Psoas muscle (tissue), 8 donors: ENCODE data around the gene IFITM2. TPM values are rescaled to one million over a fixed set of nuclear protein-coding genes. Genes with fewer than 3 reads are reported as not detected.

Experiments used
- ATAC-seq, 4 donors: fragments of 200-7000 bp; cut with Tn5 transposase; one replicate each; pipeline ENCODE4 v1.9.1; 2020; ENCODE audit warnings: moderate library complexity in 3 of 4, mild to moderate bottlenecking in 2 of 4
- DNase-seq, 2 donors: peaks; one replicate each; pipeline ENCODE4 v3.0.0-alpha.2; 2020
- H3K27ac ChIP-seq: fragments of 200-600 bp; one replicate; pipeline ENCODE4 v1.8.0; 2022
- H3K27me3 ChIP-seq, 3 donors: fragments of 200-600 bp in 1 of 3; one replicate each; pipeline versions ENCODE4 v1.6.1 to v1.8.0; 2013 to 2022; ENCODE audit warnings: low read length in 2 of 3, mild to moderate bottlenecking in 2 of 3, moderate library complexity in 1 of 3; ENCODE audit not compliant: insufficient read depth in 3 of 3
- H3K36me3 ChIP-seq, 2 donors: fragments of 200-600 bp in 1 of 2; one replicate each; pipeline versions ENCODE4 v1.6.1 to v1.8.0; 2013 to 2022; ENCODE audit warnings: low read depth in 1 of 2, mild to moderate bottlenecking in 1 of 2, moderate library complexity in 1 of 2; ENCODE audit not compliant: insufficient read depth in 1 of 2
- H3K4me1 ChIP-seq: fragments of 200-600 bp; one replicate; pipeline ENCODE4 v1.8.0; 2022
- H3K4me3 ChIP-seq: fragments of 200-600 bp; one replicate; pipeline ENCODE4 v1.8.0; 2022; ENCODE audit warnings: mild to moderate bottlenecking
- H3K9me3 ChIP-seq: fragments of 200-600 bp; one replicate; pipeline ENCODE4 v1.8.0; 2022
- CTCF ChIP-seq: fragments of 200-600 bp; IDR thresholded peaks from one replicate; pipeline ENCODE4 v1.8.0; 2022; ENCODE audit warnings: antibody characterized with exemption
- WGBS, 3 donors: extraction: QIAGEN DNeasy Blood & Tissue Kit; methylation state at CpG; one replicate each; pipeline versions ENCODE4 v1.1.6 to v1.1.7; 2013; 5-methylcytosine and 5-hydroxymethylcytosine counted together
- intact Hi-C, 2 donors: fragments of 100-400 bp; cut with DNase I; formaldehyde crosslinking; loops; one replicate each; pipeline versions ENCODE4 v1.11.0 to v1.14.2; 2022
- polyA plus RNA-seq, 3 donors: library from polyadenylated mRNA; stranded (reverse); fragments of 200-250 nt; gene quantifications; one replicate each; pipeline ENCODE4 v1.2.3, GENCODE V29; 2013
- total RNA-seq, 4 donors: library from RNA; stranded (reverse); fragmentation: NEBNext Ultra II Directional in 2 of 4; extraction: Animal tissue kit (Norgen Biotek cat#: 25700) in 2 of 4; gene quantifications; one replicate each; pipeline versions ENCODE4 v1.2.1 to v1.2.4, GENCODE V29; 2021 to 2023
- donor health status: healthy with polysubstance abuse.
- donor health status: DM: no; HTN: no; CAD: no; lungs with moderate emphysema.
- donor health status: Bipolar disorder and iron deficiency.
- donor health status: healthy.
- donor health status: DM: yes; HTN: yes; CAD: no.
- donor health status: DM: no; HTN: no; CAD: no.
- donor health status: DM: no; HTN: no; CAD: no.
- donor health status: DM: yes; HTN: yes; CAD: no.

IFITM2 gene
- total and polyA plus RNA-seq, 7 donors: 109 to 371 (median 138) TPM

- intact Hi-C loops: no loop called here
- H3K27me3 ChIP-seq: peaks cover 0 to 25% (median 3%) of the 10 kb centered on the region in 3 donors
- 81 to 85% (median 83%) methylated on average over 21 to 22 of the region's 22 CpGs for WGBS, 3 donors
Measured at GRCh38 chr11:272195-272930, 35.3 kb upstream of the IFITM2 start.

GRCh38 chr11:272931-273198 is 34.8 kb upstream of the IFITM2 start:
- no peak overlapping the region for H3K4me3 ChIP-seq
- H3K36me3 ChIP-seq: no peaks in the 10 kb centered on the region
- 64 to 75% (median 73%) methylated on average over 6 of the region's 6 CpGs for WGBS, 3 donors
- no peak overlapping the region for H3K27ac ChIP-seq
- intact Hi-C loops: no loop called here
- H3K9me3 ChIP-seq: no peaks in the 10 kb centered on the region
- no peak for TF ChIP-seq CTCF
- H3K4me1 ChIP-seq: no peaks in the 10 kb centered on the region
- DNase-seq: no peak
- peaks cover 0 to 24% (median 3%) of the 10 kb centered on the region in 3 donors for H3K27me3 ChIP-seq
- no peak for ATAC-seq

More at GRCh38 chr11:272195-272930, 35.3 kb upstream of the IFITM2 start:
- Histone ChIP-seq H3K27ac (no peak overlapping the region), H3K4me1 (no peaks in the 10 kb centered on the region), H3K9me3 (no peaks in the 10 kb centered on the region), H3K36me3 (no peaks in the 10 kb centered on the region), H3K4me3 (no peak overlapping the region)
- TF ChIP-seq CTCF: no peak
- no peak for ATAC-seq
- no peak for DNase-seq

GRCh38 chr11:276219-276618 is 31.4 kb upstream of the IFITM2 start:
- Histone ChIP-seq H3K27ac (no peak overlapping the region), H3K4me1 (no peaks in the 10 kb centered on the region), H3K4me3 (no peak overlapping the region), H3K9me3 (no peaks in the 10 kb centered on the region), H3K36me3 (no peaks in the 10 kb centered on the region), H3K27me3 (peaks cover 0 to 42% (median 28%) of the 10 kb centered on the region in 3 donors)
- TF ChIP-seq CTCF: no peak
- intact Hi-C loops: no loop called here
- no peak for ATAC-seq
- no peak for DNase-seq

GRCh38 chr11:278001-278951 is 29.3 kb upstream of the IFITM2 start, which contains the start of gene NLRP6:
NLRP6 (plus strand) TSS chr11:278407; CDS start chr11:278570, 163 bp downstream.
- H3K9me3 ChIP-seq: no peaks in the 10 kb centered on the region
- no peaks in the 10 kb centered on the region for H3K4me1 ChIP-seq
- no peak for ATAC-seq
- no peak for DNase-seq
- TF ChIP-seq CTCF: no peak
- no peak within 1 kb of the TSS for H3K27ac ChIP-seq
- peaks cover 0 to 54% (median 38%) of the 10 kb centered on the region in 3 donors for H3K27me3 ChIP-seq
- no peak within 1 kb of the TSS for H3K4me3 ChIP-seq
- WGBS, 3 donors: 65 to 73% (median 68%) methylated on average over 20 to 21 of the region's 21 CpGs
- intact Hi-C loops: no loop called here
- no peaks in the 10 kb centered on the region for H3K36me3 ChIP-seq
